ENCODE results near the gene SIRPA.

DNA sequence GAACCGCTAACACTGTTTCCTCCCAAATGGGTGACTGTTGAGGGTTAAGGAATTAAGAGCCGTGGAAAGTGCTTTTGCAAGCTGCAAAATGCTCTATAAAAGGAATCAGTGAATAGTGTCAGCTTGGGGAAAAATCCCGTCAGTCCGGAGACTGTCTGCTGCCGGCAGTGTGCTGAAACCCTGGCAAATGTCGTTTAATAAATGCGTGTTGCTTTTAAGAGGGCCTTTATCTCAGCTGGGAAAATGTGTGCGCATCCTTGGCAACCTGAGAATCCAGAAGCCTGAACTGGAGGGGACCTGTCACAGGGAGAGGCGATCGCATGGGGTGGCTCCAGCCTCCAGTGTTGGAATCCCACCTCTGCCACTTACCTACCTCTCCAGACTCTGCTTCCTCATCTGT is 9.8 kb downstream of the SIRPA start:
- TF ChIP-seq, protein P1, sequence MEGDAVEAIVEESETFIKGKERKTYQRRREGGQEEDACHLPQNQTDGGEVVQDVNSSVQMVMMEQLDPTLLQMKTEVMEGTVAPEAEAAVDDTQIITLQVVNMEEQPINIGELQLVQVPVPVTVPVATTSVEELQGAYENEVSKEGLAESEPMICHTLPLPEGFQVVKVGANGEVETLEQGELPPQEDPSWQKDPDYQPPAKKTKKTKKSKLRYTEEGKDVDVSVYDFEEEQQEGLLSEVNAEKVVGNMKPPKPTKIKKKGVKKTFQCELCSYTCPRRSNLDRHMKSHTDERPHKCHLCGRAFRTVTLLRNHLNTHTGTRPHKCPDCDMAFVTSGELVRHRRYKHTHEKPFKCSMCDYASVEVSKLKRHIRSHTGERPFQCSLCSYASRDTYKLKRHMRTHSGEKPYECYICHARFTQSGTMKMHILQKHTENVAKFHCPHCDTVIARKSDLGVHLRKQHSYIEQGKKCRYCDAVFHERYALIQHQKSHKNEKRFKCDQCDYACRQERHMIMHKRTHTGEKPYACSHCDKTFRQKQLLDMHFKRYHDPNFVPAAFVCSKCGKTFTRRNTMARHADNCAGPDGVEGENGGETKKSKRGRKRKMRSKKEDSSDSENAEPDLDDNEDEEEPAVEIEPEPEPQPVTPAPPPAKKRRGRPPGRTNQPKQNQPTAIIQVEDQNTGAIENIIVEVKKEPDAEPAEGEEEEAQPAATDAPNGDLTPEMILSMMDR (conservative IDR thresholded peaks at IDR 0.05; ENCODE audit: low read depth, low read length) = no peak
- TF ChIP-seq EZH2phosphoT487 (IDR thresholded peaks at IDR 0.05; ENCODE audit: borderline replicate concordance, low read length) = no peak

Data from PC-3 (cell line).